NT2/D1 (cell line): ENCODE data around the gene LUC7L.

Experiments
- SUZ12 ChIP-seq: IDR thresholded peaks from 2 replicates; pipeline ENCODE4 v1.6.1; 2011; ENCODE audit not compliant: insufficient read length, insufficient read depth; ENCODE audit errors: extremely low read depth
- YY1 ChIP-seq: IDR thresholded peaks from 2 replicates; pipeline ENCODE4 v1.6.1; 2011; ENCODE audit not compliant: insufficient read length, insufficient read depth
- ZNF274 ChIP-seq: IDR thresholded peaks from 2 replicates; pipeline ENCODE4 v1.6.1; 2011; ENCODE audit warnings: mild to moderate bottlenecking, low read depth, low read length

DNA sequence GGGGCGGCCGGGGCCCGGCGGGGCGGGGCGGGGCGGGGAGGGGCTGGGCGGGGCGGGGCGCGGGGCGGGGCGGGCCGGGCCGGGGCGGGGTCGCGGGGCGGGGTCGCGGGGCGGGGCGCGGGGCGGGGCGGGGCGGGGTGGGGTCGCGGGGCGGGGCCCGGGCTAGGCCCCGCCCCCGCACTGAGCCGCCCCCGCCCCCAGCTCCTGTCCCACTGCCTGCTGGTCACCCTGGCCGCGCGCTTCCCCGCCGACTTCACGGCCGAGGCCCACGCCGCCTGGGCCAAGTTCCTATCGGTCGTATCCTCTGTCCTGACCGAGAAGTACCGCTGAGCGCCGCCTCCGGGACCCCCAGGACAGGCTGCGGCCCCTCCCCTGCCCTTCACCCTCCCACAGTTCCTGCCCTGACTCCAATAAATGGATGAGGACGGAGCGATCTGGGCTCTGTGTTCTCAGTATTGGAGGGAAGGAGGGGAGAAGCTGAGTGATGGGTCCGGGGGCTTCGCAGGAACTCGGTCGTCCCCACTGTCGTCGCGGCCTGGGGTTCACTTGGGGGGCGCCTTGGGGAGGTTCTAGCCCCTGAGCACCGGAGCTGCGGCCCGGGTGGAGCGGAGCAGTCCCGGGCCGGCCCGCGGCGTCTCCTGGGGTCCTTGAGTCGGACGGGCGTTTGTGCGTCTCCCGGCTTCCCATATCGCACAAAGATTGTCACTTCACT is 64.3 kb downstream of the LUC7L start:
- TF ChIP-seq SUZ12: no peak
- no peak for TF ChIP-seq ZNF274
- TF ChIP-seq YY1: no peak
